ENCODE results near the gene FYN.

DNA sequence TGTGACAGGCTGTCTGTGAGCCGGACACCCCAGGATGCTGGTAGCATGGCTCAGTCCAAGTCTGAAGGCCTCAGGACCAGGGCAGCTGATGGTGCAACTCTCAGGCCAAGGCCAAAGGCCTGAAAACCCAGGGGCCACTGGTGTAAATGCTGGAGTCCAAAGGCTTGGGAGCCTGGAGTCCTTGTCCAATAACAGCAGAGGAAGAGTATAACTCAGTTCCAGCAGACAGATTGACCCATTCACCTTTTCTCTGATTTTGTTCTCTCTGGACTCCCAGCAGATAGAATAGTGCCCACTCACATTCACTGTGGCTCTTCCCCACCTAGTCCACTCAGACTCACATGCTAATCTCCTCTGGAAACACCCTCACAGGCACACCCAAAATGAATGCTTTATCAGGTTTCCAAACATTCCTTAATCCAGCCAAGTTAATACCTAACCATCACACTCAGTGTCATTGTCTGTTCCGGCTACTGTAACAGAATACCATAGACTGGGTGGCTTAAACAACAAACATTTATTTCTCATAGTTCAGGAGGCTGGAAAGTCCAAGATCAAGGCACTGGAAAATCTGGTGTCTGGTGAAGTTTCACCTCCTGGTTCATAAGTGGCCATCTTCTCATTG, 262.6 kb downstream of the FYN start:
- TF ChIP-seq, protein P1, sequence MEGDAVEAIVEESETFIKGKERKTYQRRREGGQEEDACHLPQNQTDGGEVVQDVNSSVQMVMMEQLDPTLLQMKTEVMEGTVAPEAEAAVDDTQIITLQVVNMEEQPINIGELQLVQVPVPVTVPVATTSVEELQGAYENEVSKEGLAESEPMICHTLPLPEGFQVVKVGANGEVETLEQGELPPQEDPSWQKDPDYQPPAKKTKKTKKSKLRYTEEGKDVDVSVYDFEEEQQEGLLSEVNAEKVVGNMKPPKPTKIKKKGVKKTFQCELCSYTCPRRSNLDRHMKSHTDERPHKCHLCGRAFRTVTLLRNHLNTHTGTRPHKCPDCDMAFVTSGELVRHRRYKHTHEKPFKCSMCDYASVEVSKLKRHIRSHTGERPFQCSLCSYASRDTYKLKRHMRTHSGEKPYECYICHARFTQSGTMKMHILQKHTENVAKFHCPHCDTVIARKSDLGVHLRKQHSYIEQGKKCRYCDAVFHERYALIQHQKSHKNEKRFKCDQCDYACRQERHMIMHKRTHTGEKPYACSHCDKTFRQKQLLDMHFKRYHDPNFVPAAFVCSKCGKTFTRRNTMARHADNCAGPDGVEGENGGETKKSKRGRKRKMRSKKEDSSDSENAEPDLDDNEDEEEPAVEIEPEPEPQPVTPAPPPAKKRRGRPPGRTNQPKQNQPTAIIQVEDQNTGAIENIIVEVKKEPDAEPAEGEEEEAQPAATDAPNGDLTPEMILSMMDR (conservative IDR thresholded peaks at IDR 0.05) = no peak
- no peak for TF ChIP-seq ZFX (IDR thresholded peaks at IDR 0.05)

All from C4-2B (cell line).